K562 (cell line): ENCODE data around the gene TTC23L. TPM values are rescaled to one million over a fixed set of nuclear protein-coding genes. Genes with fewer than 3 reads are reported as not detected.

Experiments used
- ATAC-seq: fragments of 200-7000 bp; cut with Tn5 transposase; 3 replicates; pipeline ENCODE4 v1.9.1; 2020; ENCODE audit warnings: moderate library complexity
- BruUV-seq: library from RNA; stranded (reverse); fragments of 400-500 nt; replicated peaks from 2 replicates; lab custom pipeline; 2021; lab: Mats Ljungman, UMichigan
- CTCF ChIA-PET: fragments of 300-600 bp; formaldehyde crosslinking; extraction: SDS; loops from one replicate; lab custom pipeline; 2021; ENCODE audit warnings: low intra/inter-chr PET ratio; lab: Yijun Ruan, JAX
- POLR2A ChIA-PET: fragments of 300-600, 350-650 bp; sonication (Branson Sonifier 250); formaldehyde crosslinking; extraction: SDS; loops from one replicate; lab custom pipeline; 2021; ENCODE audit warnings: antibody characterized with exemption, inconsistent platforms; lab: Yijun Ruan, JAX
- DNase-seq, 4 experiments: peaks; one replicate each; pipeline versions ENCODE4 v3.0.0 to v3.0.0-alpha.2; 2011 to 2018; ENCODE audit warnings: low spot score in 3 of 4, mixed read lengths in 3 of 4; ENCODE audit errors: extremely low read depth in 1 of 4
- FAIRE-seq: peaks from 2 replicates; lab custom pipeline; 2011; peaks lifted over from hg19 to GRCh38; lab: Jason Lieb, UNC
- H2AFZ ChIP-seq: 2 replicates; pipeline ENCODE4 v1.6.0; 2011; ENCODE audit warnings: low read depth, low read length, control low read depth, inconsistent platforms
- H3K27ac ChIP-seq: fragments of 200-600 bp; 3 replicates; pipeline ENCODE4 v1.8.0; 2011; ENCODE audit warnings: low read depth, mild to moderate bottlenecking, control low read depth, inconsistent platforms, low read length, moderate library complexity, mixed read lengths; ENCODE audit errors: extremely low read depth
- H3K27me3 ChIP-seq, 2 experiments: fragments of 300-600 bp in 1 of 2; 2 replicates in 1 of 2; 3 replicates in 1 of 2; pipeline versions ENCODE4 v1.6.0 to v1.8.0; 2011; ENCODE audit warnings: inconsistent platforms in 2 of 2, low read length in 2 of 2, mild to moderate bottlenecking in 1 of 2, mixed read lengths in 1 of 2, moderate library complexity in 1 of 2; ENCODE audit not compliant: control insufficient read depth in 2 of 2, insufficient read depth in 2 of 2
- H3K36me3 ChIP-seq: fragments of 300-600 bp; 3 replicates; pipeline ENCODE4 v1.8.0; 2011; ENCODE audit warnings: mild to moderate bottlenecking, low read length, inconsistent platforms; ENCODE audit not compliant: control insufficient read depth, insufficient read depth
- H3K4me1 ChIP-seq, 2 experiments: fragments of 200-600 bp in 1 of 2; replicated peaks in 1 of 2; 2 replicates in 1 of 2; 3 replicates in 1 of 2; pipeline versions ENCODE4 v1.5.1 to v1.8.0; 2011; ENCODE audit warnings: inconsistent platforms in 2 of 2, low read length in 2 of 2, mild to moderate bottlenecking in 1 of 2, mixed read lengths in 1 of 2, moderate library complexity in 1 of 2; ENCODE audit not compliant: control insufficient read depth in 2 of 2, insufficient read depth in 2 of 2
- H3K4me2 ChIP-seq: 2 replicates; pipeline ENCODE4 v1.6.1; 2011; ENCODE audit warnings: low read length, control low read depth, inconsistent platforms, mixed read lengths; ENCODE audit not compliant: insufficient read depth
- H3K4me3 ChIP-seq: fragments of 200-600 bp; sonication (generic), shearing (Covaris generic); 2 replicates; pipeline ENCODE4 v1.5.1; 2016; ENCODE audit warnings: control low read depth, inconsistent platforms
- H3K79me2 ChIP-seq: fragments of 200-600 bp; 3 replicates; pipeline ENCODE4 v1.8.0; 2011; ENCODE audit warnings: low read length, inconsistent platforms; ENCODE audit not compliant: control insufficient read depth, insufficient read depth
- H3K9ac ChIP-seq, 2 experiments: 2 replicates each; pipeline versions ENCODE4 v1.6.0 to v1.6.1; 2011; ENCODE audit warnings: low read depth in 2 of 2, low read length in 2 of 2, control low read depth in 1 of 2, inconsistent platforms in 1 of 2, mild to moderate bottlenecking in 1 of 2, mixed read lengths in 1 of 2; ENCODE audit not compliant: insufficient read depth in 1 of 2
- H3K9me1 ChIP-seq: one replicate; pipeline ENCODE4 v1.6.0; 2011; ENCODE audit warnings: inconsistent platforms, mild to moderate bottlenecking, low read length, moderate library complexity; ENCODE audit not compliant: control insufficient read depth, insufficient read depth
- H3K9me3 ChIP-seq: replicated peaks from 2 replicates; pipeline ENCODE4 v1.5.1; 2011; ENCODE audit warnings: low read depth, low read length, inconsistent platforms; ENCODE audit not compliant: control insufficient read depth, insufficient read depth
- H4K20me1 ChIP-seq: replicated peaks from 2 replicates; pipeline ENCODE4 v1.6.1; 2011; ENCODE audit warnings: low read length, inconsistent platforms, mixed read lengths; ENCODE audit not compliant: control insufficient read depth, insufficient read depth
- BCL6 ChIP-seq: fragments of 250-450 bp; sonication (Bioruptor Pico); IDR thresholded peaks from 2 replicates; pipeline ENCODE4 v1.4.0; 2020
- CHD1 ChIP-seq: fragments of 200-600 bp; sonication (generic); IDR thresholded peaks from one replicate; pipeline ENCODE4 v1.6.1; 2012; ENCODE audit warnings: mild to moderate bottlenecking, moderate library complexity, low read length, inconsistent platforms
- E4F1 ChIP-seq: fragments of 250-450 bp; sonication (Bioruptor Pico); IDR thresholded peaks from 2 replicates; pipeline ENCODE4 v1.5.0; 2021; ENCODE audit warnings: mild to moderate bottlenecking, borderline replicate concordance
- ELF2 ChIP-seq: fragments of 250-450 bp; sonication (Bioruptor Pico); IDR thresholded peaks from 2 replicates; pipeline ENCODE4 v1.5.0; 2021; ENCODE audit warnings: mild to moderate bottlenecking
- HDAC8 ChIP-seq: fragments of 450-650 bp; IDR thresholded peaks from 2 replicates; pipeline ENCODE4 v1.6.1; 2016; ENCODE audit warnings: mild to moderate bottlenecking, missing genetic modification characterization, moderate library complexity, missing compliant biosample characterization
- MITF ChIP-seq: IDR thresholded peaks from 2 replicates; pipeline ENCODE4 v1.6.1; 2014; ENCODE audit warnings: antibody characterized with exemption
- NR2C2 ChIP-seq, 2 experiments: fragments of 200-800 bp in 1 of 2; sonication (Bioruptor generic) in 1 of 2; sonication (generic) in 1 of 2; formaldehyde crosslinking in 1 of 2; IDR thresholded peaks; 2 replicates each; pipeline versions ENCODE4 v1.6.1 to v1.8.0; 2016 to 2022; ENCODE audit warnings: mild to moderate bottlenecking in 1 of 2, missing compliant biosample characterization in 1 of 2, missing genetic modification characterization in 1 of 2, missing genetic modification reagents in 1 of 2
- PML ChIP-seq: IDR thresholded peaks from 2 replicates; pipeline ENCODE4 v1.6.1; 2012; ENCODE audit warnings: low read length, inconsistent platforms
- PTBP1 ChIP-seq: fragments of 200-400 bp; formaldehyde crosslinking; IDR thresholded peaks from 2 replicates; pipeline ENCODE4 v1.6.1; 2017; ENCODE audit warnings: low read depth, low read length
- RCOR1 ChIP-seq, 2 experiments: IDR thresholded peaks; 2 replicates each; pipeline ENCODE4 v1.6.1; 2012; ENCODE audit warnings: low read depth in 2 of 2, low read length in 2 of 2, borderline replicate concordance in 1 of 2, improper control_type of control experiment in 1 of 2
- RFX5 ChIP-seq: IDR thresholded peaks from 2 replicates; pipeline ENCODE4 v1.6.1; 2011; ENCODE audit warnings: low read depth, mild to moderate bottlenecking, improper control_type of control experiment, low read length
- SMARCA4 ChIP-seq: fragments of 450-650 bp; IDR thresholded peaks from 2 replicates; pipeline ENCODE4 v1.6.1; 2016
- SMARCA5 ChIP-seq: fragments of 450-650 bp; IDR thresholded peaks from 2 replicates; pipeline ENCODE4 v1.6.1; 2016
- STAT5A ChIP-seq: IDR thresholded peaks from 2 replicates; pipeline ENCODE4 v1.6.1; 2012; ENCODE audit warnings: low read length, inconsistent platforms, borderline replicate concordance
- TAF1 ChIP-seq: IDR thresholded peaks from 2 replicates; pipeline ENCODE4 v1.6.1; 2011; ENCODE audit warnings: mild to moderate bottlenecking, low read length, moderate library complexity; ENCODE audit not compliant: insufficient read depth, control insufficient read depth, severe bottlenecking; ENCODE audit errors: extremely low read depth
- ZBTB43 ChIP-seq: sonication (generic); formaldehyde crosslinking; IDR thresholded peaks from 2 replicates; pipeline ENCODE4 v1.8.0; 2023; ENCODE audit warnings: mild to moderate bottlenecking, missing genetic modification reagents
- ZC3H11A ChIP-seq: IDR thresholded peaks from 2 replicates; pipeline ENCODE4 v1.6.1; 2012; ENCODE audit warnings: low read depth, low read length, improper control_type of control experiment
- ZNF354B ChIP-seq: fragments of 250-450 bp; sonication (Bioruptor Pico); IDR thresholded peaks from 2 replicates; pipeline ENCODE4 v1.4.0; 2020
- ZNF444 ChIP-seq: fragments of 250-450 bp; sonication (Bioruptor Pico); IDR thresholded peaks from 2 replicates; pipeline ENCODE4 v1.4.0; 2020; ENCODE audit warnings: mild to moderate bottlenecking, moderate library complexity
- WGBS: fragments of 100-300 bp; shearing (Covaris generic); methylation state at CpG from one replicate; pipeline ENCODE4 v1.1.6; 2016; ENCODE audit warnings: low coverage, mixed read lengths; ENCODE audit not compliant: insufficient coverage; ENCODE audit errors: missing lambda C conversion rate; 5-methylcytosine and 5-hydroxymethylcytosine counted together
- in situ Hi-C: fragments of 300-500 bp; cut with MboI; formaldehyde crosslinking; loops from 4 replicates; pipeline ENCODE4 v1.15.0; 2018; ENCODE audit warnings: inconsistent platforms, mixed read lengths
- intact Hi-C: fragments of 100-400 bp; cut with micrococcal nuclease; formaldehyde crosslinking; loops from 2 replicates; pipeline ENCODE4 v1.14.2; 2022
- polyA plus RNA-seq, 8 experiments: library from polyadenylated mRNA; depleted of rRNA in 4 of 8; stranded (reverse) in 5 of 8; unstranded in 3 of 8; fragments of >200 nt; fragmentation: Nextera tagmentation in 2 of 8; fragmentation: Illumina TruSeq in 1 of 8; extraction: Ambion mirVana in 2 of 8; extraction: Trizol in 1 of 8; gene quantifications; 2 replicates each; pipeline versions ENCODE4 v1.2.1 to v1.2.3, GENCODE V29; 2011 to 2014; ENCODE audit warnings: inconsistent platforms in 1 of 8, missing spikeins in 1 of 8
- total RNA-seq, 7 experiments: library from RNA; depleted of rRNA in 6 of 7; stranded (reverse); fragments of >200 nt in 6 of 7; fragmentation: Illumina TruSeq in 2 of 7; extraction: Trizol in 2 of 7; gene quantifications; 2 replicates each; pipeline versions ENCODE4 v1.2.1 to v1.2.3, GENCODE V29; 2011 to 2021; ENCODE audit warnings: low replicate concordance in 1 of 7

TTC23L gene
- total and polyA plus RNA-seq, 9 of the 15 experiments (the other 6 are each of a cell fraction or from before 2014, with no cell fraction given): 0.03 to 0.32 (median 0.14) TPM; not detected in 2

- H3K4me2 ChIP-seq: peak overlapping the region; percentile 98
- no peaks in the 10 kb centered on the region for H3K27me3 ChIP-seq
- peaks cover 90% of the 10 kb centered on the region for H3K79me2 ChIP-seq
- intact Hi-C loops: loop anchor here (1.0 to 5.0 kb wide), 3 partner anchors 15 to 217 kb away; partner anchors contain the start of gene DNAJC21
- no peaks in the 10 kb centered on the region for H3K9me3 ChIP-seq
- H4K20me1 ChIP-seq: peaks cover 8% of the 10 kb centered on the region
- H3K27ac ChIP-seq: peak overlapping the region; percentile 95
- H3K36me3 ChIP-seq: peaks cover 82% of the 10 kb centered on the region
- DNase-seq (peak; percentile 47 to 75 (median 52)), FAIRE-seq (peak; percentile 69), ATAC-seq (peak; percentile 46)
- BruUV-seq: TSS peak; percentile 57
- in situ Hi-C loops: loop anchor here (25.0 kb wide), 1 partner anchor 1452 kb away; no protein-coding TSS in a partner anchor
- under 1% methylated on average over 20 of the region's 20 CpGs for WGBS
- ChIA-PET POLR2A (interaction anchor here (0.7 to 6.4 kb wide), 27 partner anchors 8 to 440 kb away, joined by 3 to 67 read pairs (median 5); partner anchors contain the start of genes DNAJC21 and TTC23L), CTCF (no interaction called here)
- peak overlapping the region; percentile 99 to 100 for H3K9ac ChIP-seq
- no peaks in the 10 kb centered on the region for H3K9me1 ChIP-seq
- H3K4me3 ChIP-seq: peak overlapping the region; percentile 94
- peak overlapping the region; percentile 90 for H2AFZ ChIP-seq
- peaks cover 8 to 10% of the 10 kb centered on the region in 2 experiments; a peak in 4 of 5 replicates for H3K4me1 ChIP-seq
- no peak for TF ChIP-seq MITF
- TF ChIP-seq RFX5: no peak
- TF ChIP-seq ZBTB43 (CRISPR knock-in tag): no peak
- no peak for TF ChIP-seq ELF2 (CRISPR knock-in tag)
- TF ChIP-seq NR2C2 (CRISPR knock-in tag; IDR thresholded peaks at IDR 0.05): 0 out of 2 replicates have a peak, but pooled peaks have one; percentile 12
- TF ChIP-seq NR2C2 (tag; IDR thresholded peaks at IDR 0.05): no peak
- no peak for TF ChIP-seq ZNF354B (CRISPR knock-in tag)
- no peak for TF ChIP-seq PML
- no peak for TF ChIP-seq E4F1 (CRISPR knock-in tag)
- TF ChIP-seq RCOR1 (IDR thresholded peaks at IDR 0.05; ENCODE audit: borderline replicate concordance in 1 of 2, low read depth in 2 of 2, low read length in 2 of 2): 0 out of 4 replicates have a peak, but pooled peaks of 1 of the 2 experiments have one; percentile 11
- TF ChIP-seq CHD1: no peak
- TF ChIP-seq SMARCA4: no peak
- TF ChIP-seq TAF1: no peak
- TF ChIP-seq SMARCA5: peak; percentile 53; the same call in 1 of the 2 replicates
- TF ChIP-seq ZNF444: no peak
- TF ChIP-seq PTBP1: peak; percentile 40; the same call in 1 of the 2 replicates
- no peak for TF ChIP-seq BCL6 (CRISPR knock-in tag)
- TF ChIP-seq HDAC8: no peak
- no peak for TF ChIP-seq ZC3H11A
- TF ChIP-seq STAT5A: peak; percentile 22
Observed at GRCh38 chr5:34914671-34915138, 75.7 kb downstream of the TTC23L start.
